Occipital lobe (tissue), 2 donors: ENCODE results near the gene RBM44. TPM values are rescaled to one million over a fixed set of nuclear protein-coding genes. Genes with fewer than 3 reads are reported as not detected.
A peak's percentile ranks its signal among the peaks of the same experiment; 100 is the strongest.
"Not testable (repeated sequence)": the region's sequence is repeated elsewhere in the genome, so short reads cannot be mapped to it uniquely, and the experiment has no call there.

Source experiments
- DNase-seq: peaks from one replicate; lab custom pipeline; 2025; lab: John Stamatoyannopoulos, UW
- total RNA-seq: library from RNA; depleted of rRNA; stranded (reverse); fragments of >200 nt; gene quantifications from one replicate; pipeline ENCODE4 v1.2.3, GENCODE V29; 2014

RBM44 gene
- total RNA-seq, 1 donor from 2014 or later = 5.1 TPM

DNA sequence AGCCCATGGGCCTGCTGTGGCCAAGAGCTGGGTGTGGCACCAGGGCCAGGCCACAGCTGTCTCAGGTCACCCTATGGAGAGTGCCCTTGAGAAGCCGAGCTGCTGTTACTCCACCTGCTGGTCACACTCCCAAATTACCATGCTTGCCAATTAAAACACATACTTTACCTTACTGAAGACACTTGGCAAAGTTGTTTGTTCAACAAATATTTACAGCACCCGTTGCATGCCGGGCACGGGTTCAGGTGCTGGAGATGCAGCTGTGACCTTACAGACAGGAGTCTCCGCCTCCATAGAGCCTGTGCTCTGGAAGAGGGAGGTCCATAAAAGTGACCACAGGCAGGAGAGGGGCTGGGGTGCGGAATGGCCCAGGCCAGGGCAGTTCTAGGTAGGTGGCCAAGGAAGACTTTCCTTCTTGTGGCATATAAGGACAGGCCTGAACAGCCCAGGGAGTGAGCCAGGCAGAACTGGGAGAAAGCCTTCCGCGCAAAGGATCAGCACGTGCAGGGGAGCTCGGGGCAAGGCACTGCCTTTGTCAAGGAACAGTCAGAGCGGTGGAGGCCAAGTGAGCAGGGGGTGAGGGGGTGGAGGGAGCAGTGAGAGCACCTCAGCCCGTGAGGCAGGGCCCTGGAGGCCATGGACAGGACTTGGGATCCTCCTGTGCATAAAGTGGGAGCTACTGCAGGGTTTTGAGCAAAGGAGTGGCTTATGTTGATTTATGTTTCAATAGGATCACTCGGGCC is 23.6 kb upstream of the RBM44 start:
- peak; percentile 2 for DNase-seq

DNA sequence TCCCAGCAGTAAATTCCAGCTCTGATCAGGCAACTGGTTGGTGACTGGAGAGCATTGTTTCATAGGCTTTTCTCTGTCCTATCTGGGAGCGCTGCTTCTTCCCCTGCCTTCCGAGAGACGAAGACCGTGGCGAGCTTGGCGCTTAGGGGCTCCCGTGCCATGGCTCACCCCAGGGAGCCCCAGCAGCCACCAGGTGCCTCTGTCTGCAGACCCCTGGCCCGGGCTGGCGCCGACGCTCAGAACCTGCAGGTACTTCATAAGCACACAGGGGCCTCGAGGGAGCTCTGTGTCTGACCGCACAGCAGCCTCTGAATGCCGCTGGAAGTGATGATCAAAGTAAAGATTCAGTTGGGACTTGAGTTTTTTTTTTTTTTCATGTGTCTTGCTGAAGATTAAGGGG is 19.1 kb upstream of the RBM44 start:
- no peak for DNase-seq

- DNase-seq = no peak
Measured at GRCh38 chr2:237782181-237782580, 16.4 kb upstream of the RBM44 start.

GRCh38 chr2:237783678-237784077 is 14.9 kb upstream of the RBM44 start:
- DNase-seq = not testable (repeated sequence)

GRCh38 chr2:237786936-237787335 is 11.6 kb upstream of the RBM44 start:
- no peak for DNase-seq

DNA sequence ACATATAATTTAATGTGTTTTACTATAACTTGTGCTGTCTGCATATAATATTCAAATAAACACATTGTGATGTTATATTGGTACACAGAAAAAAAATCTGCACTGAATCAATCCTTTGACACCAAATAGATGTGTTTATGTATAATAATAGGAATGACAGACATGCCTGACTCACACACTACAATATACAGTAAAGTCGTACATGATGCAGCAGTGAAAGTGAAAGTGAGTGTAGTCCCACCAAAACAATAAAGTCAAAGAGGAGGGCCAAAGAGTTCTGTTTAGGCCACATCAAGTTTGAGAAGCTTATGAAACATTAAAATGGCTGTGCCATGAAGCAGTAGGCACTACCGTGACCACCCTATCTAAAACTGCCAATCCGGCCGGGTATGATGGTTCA is 8.2 kb upstream of the RBM44 start:
- DNase-seq = no peak

GRCh38 chr2:237791977-237792727 is 6.4 kb upstream of the RBM44 start:
- DNase-seq = no peak

DNA sequence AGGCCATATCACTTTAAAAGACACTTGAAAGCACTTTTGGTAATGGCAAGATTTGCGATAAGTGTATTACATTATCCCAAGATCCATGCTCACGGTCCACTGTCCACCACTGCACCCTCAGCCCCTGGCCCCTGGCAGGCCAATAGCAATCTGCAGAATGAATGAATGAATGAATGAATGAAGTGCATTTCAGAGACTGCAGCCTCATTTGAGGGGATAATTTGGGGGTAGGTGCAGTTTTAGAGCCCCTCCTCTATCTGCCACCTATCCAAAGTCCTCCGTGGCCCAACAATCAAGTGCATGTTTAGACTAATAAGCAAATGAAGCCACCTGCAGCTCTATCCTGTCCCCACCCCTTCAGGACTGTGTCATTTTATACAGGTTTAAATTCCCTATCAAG is 1.3 kb upstream of the RBM44 start:
- no peak for DNase-seq

DNA sequence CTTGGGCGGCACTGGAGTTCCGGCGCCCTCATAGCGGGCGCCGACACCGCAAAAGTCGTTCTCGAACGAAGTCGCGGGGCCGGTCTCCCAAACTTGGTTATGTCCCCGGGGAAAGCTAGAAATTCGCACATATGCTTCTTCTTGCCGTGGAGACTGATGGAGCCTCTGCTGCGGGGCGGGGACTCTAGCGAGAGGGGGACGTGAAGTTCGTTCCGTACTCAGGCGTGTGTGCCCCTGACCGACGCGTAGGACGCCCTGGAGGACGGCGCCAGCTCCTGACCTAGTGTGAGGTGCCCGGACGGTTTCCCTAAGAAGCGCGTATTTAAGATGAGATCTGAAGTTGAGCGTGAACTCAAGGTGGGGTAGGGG is 465 bp downstream of the RBM44 start:
- DNase-seq = no peak

- no peak for DNase-seq
Measured at GRCh38 chr2:237801466-237801865, 2.9 kb downstream of the RBM44 start.

DNA sequence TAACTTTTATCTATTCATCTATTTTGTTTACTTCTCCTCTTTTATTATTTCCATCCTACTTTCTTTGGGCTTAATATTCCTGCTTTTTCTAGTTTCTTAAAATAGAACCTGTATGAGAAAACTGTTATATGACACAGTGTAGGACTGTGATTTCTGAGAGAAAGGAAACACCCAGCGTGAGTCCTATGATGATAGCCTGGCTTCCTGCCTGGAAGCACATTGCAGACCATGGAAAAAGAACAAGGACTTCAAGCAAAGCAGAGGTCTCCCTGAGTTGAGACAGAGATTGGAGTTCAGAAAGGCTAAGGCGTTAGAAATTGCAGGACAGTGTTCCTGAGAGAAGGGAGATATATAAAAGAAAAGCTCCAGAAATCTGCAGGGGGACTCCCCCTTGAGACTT is 7.8 kb downstream of the RBM44 start:
- DNase-seq = no peak

DNA sequence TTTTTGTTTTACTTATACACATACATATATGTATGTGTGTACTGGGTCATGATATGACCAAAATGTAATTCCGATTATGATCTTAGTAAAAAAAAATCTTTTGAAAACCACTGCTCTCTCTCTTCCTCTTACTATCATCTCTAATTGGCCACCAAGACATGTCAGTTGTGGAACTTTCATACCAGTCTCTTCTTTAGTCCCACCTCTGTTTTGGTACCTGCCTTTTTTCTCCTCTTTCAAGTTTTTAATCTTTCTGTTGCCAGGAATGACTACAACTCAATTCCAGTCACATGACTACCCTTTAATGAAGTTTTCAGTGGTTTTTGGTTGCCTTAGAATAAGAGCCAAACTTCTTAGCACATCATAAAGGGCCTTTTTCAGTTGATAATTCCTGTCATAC is 17.1 kb downstream of the RBM44 start:
- no peak for DNase-seq

GRCh38 chr2:237816531-237816930 is 18.0 kb downstream of the RBM44 start:
- DNase-seq = no peak

GRCh38 chr2:237818066-237818473 is 19.5 kb downstream of the RBM44 start:
- no peak for DNase-seq

GRCh38 chr2:237819231-237819630 is 20.7 kb downstream of the RBM44 start:
- DNase-seq = no peak

- no peak for DNase-seq
Measured at GRCh38 chr2:237820421-237820820, 21.8 kb downstream of the RBM44 start.

DNA sequence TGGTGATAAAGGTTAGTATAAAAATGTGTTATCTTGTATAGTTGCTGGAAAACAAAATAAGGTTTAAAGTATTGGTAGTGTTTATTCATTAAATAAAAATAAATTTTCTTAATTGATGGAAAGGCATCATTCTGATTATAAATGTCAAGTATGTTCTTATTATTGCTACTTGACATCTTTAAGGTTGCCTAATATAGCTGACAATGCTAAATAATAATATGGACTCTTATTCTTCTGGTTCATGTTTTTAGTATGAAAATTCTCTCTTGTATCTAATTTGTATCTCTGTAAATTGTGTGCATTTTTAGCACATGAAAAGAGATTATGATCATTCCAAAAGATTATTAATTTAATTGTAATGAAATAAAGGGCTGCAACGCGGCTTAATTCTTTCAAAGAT is 25.0 kb downstream of the RBM44 start:
- no peak for DNase-seq

DNA sequence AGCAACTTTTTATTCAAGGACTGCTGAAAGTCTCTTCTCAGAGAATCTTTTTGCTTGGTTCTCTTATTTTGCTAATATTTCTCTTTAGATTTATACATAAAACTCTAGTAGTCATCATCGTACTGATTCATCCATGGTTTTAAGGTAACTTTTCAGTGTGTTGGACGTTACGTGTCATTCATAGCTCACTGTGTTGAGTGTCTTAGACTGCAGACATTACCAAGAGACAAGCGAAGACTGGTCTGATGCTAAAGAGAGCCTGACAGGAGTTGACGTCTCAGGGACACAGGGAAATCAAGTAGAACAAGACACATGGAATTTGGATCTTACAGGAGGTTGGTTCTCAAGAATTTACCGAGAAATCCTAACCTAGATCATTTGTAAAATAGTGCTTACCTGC is 25.5 kb downstream of the RBM44 start:
- no peak for DNase-seq

GRCh38 chr2:237827421-237827987 is 28.9 kb downstream of the RBM44 start:
- no peak for DNase-seq

GRCh38 chr2:237830522-237830921 is 31.9 kb downstream of the RBM44 start:
- no peak for DNase-seq

DNA sequence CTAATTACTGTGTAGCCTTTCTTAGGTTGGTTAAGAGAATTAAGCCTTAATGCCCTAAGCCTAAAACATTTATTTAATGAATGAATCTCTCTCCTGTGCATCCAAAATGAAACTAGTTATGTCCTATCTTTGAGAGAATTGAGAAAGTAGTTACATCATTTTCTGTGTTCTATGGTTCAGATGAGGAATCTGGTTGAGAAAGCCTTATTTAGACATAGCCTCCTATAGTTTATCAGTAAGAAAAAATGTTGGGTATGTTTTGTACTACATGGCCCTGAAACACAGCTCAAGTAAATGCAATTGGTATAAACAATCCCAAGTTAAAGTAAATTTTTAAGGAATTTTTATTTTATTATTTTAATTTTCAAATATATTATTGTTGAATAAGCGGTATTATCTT is 35.0 kb downstream of the RBM44 start:
- no peak for DNase-seq

GRCh38 chr2:237835372-237835771 is 36.8 kb downstream of the RBM44 start:
- no peak for DNase-seq

DNA sequence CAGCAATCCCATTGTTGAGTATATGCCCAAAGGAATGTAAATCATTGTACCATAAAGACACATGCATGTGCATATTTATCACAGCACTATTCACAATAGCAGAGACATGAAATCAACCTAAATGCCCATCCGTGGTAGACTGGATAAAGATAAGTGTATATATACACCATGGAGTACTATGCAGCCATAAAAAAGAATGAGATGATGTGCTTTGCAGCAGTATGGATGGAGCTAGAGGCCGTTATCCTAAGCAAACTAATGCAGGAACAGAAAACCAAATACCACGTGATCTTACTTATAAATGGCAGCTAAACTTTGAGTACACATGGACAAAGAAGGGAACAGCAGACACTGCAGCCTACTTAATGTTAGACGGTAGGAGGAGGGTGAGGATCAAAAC is 42.5 kb downstream of the RBM44 start:
- no peak for DNase-seq
